Adrenal gland (tissue), 5 donors: Measurements from ENCODE around the gene CEP112.

Experiments
- CTCF ChIP-seq, 6 experiments: fragments of 450-650 bp in 4 of 6; fragments of 200-600 bp in 2 of 6; sonication (generic) in 1 of 6; IDR thresholded peaks; 1 replicate in 5 of 6; 2 replicates in 1 of 6; pipeline versions ENCODE4 v1.5.1 to v1.8.0; 2016 to 2021; ENCODE audit warnings: antibody characterized with exemption in 6 of 6, mild to moderate bottlenecking in 2 of 6, moderate library complexity in 1 of 6
- POLR2A ChIP-seq, 2 donors: fragments of 450-650 bp; IDR thresholded peaks; one replicate each; pipeline ENCODE4 v1.6.1; 2017; ENCODE audit warnings: antibody characterized with exemption in 2 of 2, mild to moderate bottlenecking in 2 of 2, moderate library complexity in 1 of 2
- donor health status: DM: no; HTN: no; CAD: no.

- no peak for TF ChIP-seq CTCF (IDR thresholded peaks at IDR 0.05)
- TF ChIP-seq POLR2A (IDR thresholded peaks at IDR 0.05) = no peak
Measured at GRCh38 chr17:65898651-65899050, 293.3 kb downstream of the CEP112 start.
